ENCODE data around the gene CGA.

CGA gene

DNA sequence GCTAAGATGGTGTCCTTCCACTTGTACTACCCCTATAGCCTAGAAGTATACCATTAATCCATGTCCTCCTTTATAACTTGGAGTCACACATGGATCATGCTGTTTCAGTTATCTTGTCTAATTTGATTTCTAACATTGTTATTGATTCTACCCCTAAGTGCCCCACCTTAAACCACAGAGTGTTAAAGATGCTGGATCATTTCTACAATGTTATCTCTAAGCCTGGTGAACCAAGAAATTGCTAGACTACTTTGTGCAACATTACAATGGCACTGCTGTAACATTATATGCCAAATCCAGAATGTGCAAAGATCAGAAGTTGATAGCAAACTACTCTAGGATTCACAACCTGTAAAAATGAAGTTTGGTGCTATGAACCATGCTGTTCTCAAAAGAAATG lies 1.7 kb downstream of the CGA start:
- no peak for DNase-seq
- intact Hi-C loops (cut with DNase I): no loop called here

DNA sequence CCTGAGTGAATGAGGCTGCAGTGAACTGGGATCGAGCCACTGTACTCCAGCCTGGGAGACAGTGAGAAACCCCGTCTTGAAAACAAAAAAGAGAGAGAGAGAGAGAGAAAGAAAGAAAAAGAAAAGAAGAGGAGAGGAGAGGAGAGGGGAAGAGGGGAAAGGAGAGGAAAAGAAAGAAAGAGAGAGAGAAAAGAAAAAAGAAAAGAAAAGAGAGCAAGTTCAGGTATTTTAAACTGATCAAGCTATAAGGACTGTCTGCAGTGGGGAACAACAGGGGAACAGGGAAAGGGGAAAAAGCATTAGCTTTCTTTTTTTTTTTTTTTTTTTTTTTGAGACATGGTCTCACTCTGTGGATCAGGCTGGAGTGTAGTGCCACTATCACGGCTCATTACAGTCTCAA lies 2.5 kb downstream of the CGA start:
- intact Hi-C loops (cut with DNase I): no loop called here

DNA sequence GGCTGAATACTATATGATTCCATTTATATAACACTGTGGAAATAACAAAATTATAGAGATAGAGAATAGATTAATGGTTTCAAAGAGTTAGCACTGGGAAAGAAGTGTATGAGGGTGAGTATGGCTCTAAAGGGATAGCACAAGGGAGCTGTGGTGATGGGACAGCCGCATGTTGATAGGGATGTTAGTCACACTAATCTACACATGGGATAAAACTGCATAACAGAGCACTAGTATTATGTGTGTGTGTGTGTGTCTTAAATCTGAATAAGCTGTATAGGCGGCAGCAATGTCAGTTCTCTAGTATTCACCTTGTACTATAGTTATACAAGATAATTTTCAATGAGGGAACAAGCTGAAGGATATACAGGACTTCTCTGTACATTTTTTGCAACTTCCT lies 5.8 kb downstream of the CGA start:
- intact Hi-C loops (cut with DNase I): no loop called here
- no peak for DNase-seq

More for the DNA sequence above, 2.5 kb downstream of the CGA start:
- no peak for DNase-seq

DNA sequence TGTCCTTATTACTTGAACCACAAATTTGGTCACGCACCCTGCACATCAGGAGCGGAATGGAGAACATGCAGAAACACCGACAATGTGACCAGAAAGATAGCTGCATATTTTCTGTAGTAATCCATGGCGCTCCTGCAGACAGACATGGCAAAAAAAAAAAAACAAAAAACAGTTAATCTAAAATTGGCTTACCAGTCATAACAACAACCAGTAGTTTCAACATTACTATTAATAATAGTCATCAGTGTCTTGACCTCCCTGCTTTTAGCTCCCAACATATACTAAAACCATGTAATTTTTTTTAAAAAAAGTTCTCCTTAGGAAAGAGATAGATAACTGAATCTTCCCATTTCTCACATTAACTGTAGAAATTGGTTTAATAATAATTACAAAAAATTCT lies 6.8 kb downstream of the CGA start:
- no peak for DNase-seq
- intact Hi-C loops (cut with DNase I): no loop called here

DNA sequence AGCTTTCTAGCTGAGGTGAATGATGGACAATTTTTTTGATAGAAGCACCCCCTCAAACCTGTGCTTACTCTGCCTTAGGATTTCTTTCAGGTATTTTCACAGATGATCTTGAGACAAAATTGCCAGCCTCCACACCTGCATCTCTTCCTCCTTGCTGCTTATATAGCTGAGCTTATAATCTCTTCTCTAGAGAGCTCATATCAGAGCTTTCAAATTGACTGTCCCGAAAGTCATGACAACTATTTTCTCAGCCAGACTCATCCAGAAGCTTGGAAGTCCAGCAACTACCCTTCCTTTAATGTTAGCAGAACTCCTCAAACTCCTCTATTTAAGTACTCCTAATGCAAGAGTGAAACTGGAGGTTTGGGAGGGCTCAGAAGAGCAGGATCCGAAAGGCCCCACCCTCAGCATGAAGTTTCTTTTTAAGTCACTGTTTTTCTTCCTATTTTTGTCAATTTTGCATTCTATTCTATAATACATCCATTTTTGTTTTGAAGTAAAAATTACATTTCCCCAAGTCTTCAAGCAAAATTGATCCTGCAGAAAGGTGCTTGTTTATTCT lies 12.7 kb downstream of the CGA start:
- DNase-seq: no peak
- intact Hi-C loops (cut with DNase I): no loop called here

DNA sequence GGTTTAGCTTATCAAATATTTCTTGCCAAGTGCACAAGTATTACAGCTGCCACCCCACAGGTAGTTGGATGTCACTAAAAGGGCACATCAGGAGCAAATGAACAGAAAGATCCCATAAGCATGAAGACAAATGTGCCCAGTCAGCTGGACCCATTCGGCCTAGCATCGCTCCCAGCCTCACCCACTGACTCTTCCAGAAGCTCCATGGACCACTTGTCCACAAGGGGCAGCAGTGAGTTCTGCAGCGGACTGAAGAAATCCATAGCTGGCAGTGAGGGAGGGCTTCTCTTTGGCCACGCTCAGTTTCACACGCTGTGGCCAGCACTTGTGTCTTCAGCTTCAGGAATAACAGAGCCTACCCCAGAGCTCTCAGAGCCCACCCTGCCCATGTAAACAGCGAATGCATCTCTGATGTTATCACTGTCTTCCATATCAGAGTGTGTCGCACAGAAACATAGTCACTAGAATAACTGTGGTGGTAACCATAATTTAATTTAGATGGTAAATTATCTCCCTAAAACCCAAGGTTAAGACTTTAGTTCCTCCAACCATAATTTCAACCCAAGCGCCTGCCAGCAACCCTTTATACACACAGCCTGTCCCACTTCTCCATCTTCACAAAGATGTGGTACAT lies 15.8 kb downstream of the CGA start:
- DNase-seq: peak; percentile 8 to 92 (median 76)
- intact Hi-C loops (cut with DNase I): no loop called here

DNA sequence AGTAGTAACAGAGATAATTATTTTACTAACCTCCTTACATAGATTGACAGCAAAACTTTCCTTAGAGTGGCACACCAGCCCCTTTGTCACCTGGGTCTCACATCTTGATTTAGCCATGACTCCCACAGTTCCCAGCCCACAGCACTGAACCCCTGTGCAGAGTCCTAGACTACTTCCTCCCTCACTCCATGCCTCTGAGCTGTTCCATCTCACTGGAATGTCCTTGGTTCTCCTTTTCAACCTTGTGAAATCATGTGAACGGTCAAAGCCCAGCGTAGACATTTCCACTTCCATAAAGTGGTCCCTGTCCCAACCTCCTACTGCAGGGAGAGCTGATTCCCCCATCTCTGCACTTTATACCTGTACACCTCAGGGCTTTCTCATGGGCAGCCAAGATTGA lies 19.7 kb downstream of the CGA start:
- DNase-seq: no peak
- intact Hi-C loops (cut with DNase I): no loop called here

DNA sequence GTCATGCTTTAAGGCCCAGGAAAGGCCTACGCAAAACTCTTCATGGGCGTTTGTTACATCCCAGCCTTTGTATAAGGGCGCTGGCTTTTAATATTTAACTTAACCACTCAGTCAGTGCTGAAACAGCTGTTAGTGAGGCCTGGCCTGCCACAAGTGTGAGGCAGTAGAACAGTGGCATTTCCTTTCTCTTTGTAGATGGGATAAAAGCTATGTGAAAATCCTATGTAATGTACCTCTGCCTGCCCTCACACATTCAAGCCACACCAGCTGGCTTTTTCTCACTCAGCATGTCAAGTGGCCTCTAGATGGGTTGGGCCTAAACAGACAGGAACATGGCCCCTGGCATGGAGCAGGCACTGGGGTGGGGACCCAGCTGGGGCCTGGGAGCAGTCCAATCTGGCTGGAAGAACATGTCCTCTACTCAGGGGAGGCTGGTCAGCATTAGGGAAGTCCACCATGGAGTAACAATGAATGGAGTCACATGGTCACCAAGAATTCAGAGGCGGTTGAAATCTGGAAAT lies 20.7 kb downstream of the CGA start:
- peak in 3 of 42 donors; percentile 7 to 42 (median 24) for DNase-seq
- intact Hi-C loops (cut with DNase I): no loop called here

DNA sequence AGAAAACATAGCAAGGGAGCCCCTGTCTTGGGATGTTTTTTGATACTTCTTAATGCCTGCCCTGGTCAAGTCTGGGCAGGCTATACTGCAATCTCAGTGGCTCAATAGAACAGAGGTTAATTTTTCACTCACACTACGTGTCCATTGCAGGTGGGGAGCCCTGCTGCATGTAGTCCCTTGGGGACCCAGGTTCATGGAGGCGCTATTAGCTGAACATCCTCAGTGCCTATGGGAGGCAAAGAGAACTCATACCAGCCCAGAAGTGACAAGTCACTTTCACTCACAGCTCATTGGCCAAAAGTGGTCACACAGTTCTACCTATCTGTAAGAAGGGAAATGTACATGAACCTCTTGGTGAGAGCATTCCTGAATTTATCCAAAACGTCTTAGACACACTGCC lies 23.2 kb downstream of the CGA start:
- DNase-seq: no peak
- intact Hi-C loops (cut with DNase I): no loop called here

DNA sequence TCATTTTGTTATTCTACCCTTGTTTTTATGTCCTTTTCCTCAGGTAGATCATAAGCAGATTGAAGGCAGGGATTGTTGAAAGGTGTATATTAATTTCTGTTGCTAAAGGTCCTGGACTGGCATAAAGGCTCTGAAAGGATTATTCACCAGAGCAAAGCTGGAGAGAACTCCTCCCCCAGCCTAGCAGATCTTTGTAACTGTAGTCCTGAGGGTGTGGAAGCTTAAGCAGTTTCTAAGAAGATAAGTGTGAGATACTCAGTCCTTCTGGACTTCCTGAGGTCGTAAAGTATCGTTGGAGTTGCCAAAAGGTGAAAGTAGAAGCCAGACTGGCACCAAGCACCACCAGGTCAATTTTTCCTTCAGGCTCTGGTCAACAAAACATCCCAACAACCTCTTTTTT lies 24.2 kb downstream of the CGA start:
- no peak for DNase-seq
- intact Hi-C loops (cut with DNase I): no loop called here

DNA sequence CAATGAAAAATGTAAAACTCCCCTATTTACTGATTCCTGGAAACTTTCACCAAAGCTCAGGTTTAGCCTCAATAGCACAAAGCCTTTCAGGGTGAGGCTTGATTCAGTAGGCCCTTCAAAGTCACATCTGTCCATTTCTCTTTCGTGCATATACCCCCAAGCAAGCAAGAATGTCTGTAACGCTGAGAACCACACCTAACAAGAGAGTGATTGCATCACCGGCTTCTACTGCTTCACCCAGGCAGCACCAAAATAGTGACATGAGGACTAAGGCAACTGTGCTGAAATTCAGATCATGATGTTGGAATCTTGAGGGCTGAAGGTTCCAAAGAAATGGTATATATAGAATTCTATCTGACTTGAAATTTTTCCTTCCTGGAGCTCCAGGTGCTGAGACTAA lies 26.1 kb downstream of the CGA start:
- no peak for DNase-seq
- intact Hi-C loops (cut with DNase I): no loop called here

DNA sequence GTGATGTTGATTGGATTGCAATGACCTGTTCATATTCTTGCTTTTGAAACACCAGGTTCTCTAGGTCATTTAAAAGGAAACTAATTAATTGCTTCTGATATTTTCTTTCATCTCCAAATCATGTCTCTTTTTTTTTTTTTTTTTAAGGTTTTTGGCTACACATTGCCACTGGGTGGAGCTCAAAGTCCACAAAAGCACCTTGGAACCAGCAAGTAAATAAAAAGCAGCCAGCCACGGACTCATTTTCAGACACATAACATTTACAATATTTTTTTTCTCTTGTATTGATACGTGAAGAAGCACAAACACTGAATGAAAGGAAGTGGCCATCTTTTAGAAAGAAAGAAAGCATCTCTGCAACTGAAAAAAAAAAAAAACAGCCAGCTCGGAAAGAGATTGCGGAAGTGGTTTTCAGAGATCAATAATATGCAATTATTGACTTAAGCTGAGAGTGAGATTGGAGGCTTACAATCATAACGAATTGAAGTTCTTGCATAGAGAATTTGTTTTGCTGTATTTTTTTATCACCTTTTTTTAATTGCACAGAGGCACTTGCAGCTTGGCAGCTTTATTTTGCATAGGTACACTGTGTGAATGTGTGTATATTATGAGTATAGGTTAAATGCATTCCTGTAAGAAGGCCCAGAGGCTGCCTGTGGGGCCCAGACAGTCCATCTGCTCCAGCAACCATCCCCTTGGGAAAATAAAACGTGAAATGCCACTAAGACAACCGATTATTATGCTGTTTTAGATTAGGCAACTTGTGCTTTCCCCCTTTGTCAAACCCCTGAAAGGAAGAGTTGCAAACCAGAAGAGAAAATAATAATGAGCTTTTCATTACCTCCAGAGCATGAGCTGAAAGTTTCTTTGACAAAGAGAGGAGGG lies 28.2 kb downstream of the CGA start:
- DNase-seq: peak in 34 of 42 donors; percentile 7 to 77 (median 44)
- intact Hi-C loops (cut with DNase I): no loop called here

DNA sequence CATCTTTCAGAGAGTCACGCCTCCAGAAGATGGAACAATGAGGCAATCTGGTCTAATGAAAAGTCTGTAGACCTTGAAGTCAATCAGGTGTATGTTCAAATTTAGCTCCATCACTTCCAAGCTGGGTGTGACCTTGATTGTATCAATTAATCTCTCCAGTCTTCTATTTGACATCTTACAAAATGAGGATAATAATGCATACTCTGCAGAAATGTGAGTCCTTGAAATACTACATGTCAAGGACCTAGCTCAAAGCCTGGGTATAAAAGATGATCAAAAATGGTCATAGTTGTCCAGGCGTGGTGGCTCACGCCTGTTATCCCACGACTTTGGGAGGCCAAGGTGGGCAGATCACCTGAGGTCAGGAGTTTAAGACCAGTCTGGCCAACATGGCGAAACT lies 29.8 kb downstream of the CGA start:
- intact Hi-C loops (cut with DNase I): no loop called here

DNA sequence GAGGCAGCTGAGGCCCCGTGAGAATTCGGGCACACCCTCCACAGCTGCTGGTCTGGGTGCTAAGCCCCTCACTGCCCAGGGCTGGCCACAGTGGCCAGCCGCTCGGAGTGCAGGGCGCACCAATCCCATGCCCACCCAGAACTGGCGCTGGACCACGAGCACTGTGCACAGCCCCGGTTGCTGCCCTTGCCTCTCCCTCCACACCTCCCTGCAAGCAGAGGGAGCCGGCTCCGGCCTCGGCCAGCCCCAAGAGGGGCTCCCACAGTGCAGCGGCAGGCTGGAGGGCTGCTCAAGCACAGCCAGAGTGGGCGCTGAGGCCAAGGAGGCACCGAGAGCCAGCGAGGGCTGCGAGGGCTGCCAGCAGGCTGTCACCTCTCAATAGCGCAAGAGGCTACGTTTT lies 35.0 kb downstream of the CGA start:
- DNase-seq: no peak
- intact Hi-C loops (cut with DNase I): no loop called here

More for the DNA sequence above, 29.8 kb downstream of the CGA start:
- DNase-seq: no peak

DNA sequence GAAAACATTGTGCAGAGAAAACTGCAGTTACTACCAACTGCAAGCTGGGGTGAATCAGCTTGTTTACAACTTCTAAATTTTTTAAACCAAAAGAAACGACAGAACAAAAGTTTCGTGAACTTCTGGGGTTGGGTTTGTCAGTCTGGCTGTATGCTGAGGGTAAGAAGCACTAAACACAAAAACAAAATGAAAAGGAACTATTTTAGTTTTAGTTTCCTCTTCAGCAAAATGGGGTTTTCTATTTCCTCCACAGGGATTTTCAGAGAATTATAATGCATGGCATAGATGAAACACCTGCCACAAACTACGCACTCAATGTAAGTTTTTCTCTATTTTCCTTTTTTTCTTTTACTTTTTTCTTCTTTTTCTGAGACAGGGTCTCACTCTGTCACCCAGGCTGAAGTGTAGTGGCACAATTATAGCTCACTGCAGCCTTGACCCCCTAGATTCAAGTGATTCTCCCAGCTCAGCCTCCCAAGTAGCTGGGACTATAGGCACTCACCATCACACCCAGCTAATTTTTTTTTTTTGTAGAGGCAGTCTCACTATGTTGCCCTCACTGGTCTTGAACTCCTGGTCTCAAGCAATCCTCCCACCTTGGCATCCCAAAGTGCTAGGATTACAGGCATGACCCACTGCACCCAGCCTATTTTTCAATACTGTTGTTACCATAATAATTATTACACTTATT lies 40.6 kb downstream of the CGA start:
- intact Hi-C loops (cut with DNase I): no loop called here

DNA sequence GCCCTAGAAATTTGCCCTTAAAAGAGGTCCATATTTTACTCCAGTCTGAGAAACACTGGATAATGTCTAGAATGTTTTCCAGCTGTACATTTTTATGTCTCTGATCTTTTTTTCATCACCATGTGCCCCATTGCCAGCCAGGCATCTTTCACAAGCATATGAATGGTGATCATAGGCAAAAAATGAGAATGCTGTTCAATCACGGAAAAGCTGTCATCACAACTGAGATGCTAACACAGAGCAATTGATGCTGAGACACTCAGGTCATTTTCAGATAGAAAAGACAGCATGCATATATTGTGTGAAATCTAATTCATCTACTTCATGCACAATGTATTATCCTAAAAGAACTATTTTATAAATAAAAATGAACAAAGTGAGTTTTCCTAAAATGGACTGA lies 41.6 kb downstream of the CGA start:
- no peak for DNase-seq

More for the DNA sequence above, 40.6 kb downstream of the CGA start:
- no peak for DNase-seq

DNA sequence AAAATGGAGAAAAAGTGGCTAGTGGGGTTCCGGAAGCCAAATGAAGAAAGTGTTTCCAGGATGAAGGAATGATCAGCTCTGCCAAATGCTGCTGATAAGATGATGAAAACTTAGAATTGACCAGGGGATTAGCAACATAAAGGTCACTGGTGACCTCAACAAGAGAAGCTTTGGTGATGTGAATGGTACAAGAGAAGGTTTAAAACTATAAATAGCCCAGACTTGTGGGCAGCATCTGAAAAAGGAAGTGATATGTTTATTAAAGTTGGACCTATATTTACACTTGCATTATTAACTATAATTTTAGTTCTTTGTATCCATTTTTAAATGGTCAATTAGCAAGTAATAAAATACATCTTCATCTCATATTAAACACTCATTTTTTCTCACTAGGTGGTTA lies 45.1 kb downstream of the CGA start:
- no peak for DNase-seq
- intact Hi-C loops (cut with DNase I): no loop called here

More for the DNA sequence above, 41.6 kb downstream of the CGA start:
- intact Hi-C loops (cut with DNase I): no loop called here

DNA sequence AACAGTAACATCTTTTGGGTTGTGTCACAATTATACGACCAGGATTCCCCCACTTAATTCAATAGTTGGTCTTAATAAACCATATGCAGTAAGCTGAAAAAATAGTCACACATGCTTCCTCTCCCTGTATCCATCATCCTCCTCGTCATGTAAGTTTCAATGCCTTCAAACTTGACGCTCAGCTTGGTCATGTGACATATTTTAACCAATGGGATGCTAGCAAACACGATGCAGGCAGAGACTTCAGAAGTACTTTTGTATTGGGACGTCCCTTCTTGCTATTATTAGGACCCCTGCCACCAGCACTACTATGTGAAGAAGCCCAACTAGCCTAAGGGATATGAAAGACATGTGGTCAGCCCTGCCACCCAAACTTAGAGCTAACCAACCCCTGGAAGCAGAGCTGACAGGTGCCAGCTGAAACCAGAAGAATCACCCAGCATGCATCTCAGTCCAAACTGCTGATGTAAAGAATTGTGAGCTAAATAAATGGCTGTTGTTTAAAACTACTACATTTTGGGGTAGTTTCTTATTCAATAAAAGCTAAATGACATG lies 49.3 kb downstream of the CGA start:
- intact Hi-C loops (cut with DNase I): no loop called here

DNA sequence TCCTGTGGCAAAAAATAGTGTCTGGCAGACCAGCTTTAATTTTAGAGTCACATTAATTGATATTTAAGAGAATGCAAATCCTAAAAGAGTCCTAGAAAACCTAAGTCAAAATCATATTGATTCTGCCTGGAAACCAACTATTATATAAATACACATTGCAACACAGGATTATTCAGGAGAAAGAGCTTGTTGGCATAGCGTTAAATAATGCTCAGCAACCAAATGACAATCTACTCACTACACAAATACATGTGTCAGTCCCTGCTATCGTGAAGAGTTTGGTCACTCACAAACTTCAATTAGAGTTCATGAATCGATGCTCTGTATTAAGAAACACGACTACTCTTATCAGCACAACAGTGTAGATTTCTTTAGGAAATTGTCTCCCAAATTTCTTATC lies 54.2 kb downstream of the CGA start:
- intact Hi-C loops (cut with DNase I): no loop called here
- DNase-seq: no peak

More for the DNA sequence above, 49.3 kb downstream of the CGA start:
- DNase-seq: no peak
